GM18507 (cell line): ENCODE results near the gene PDE4B.

Experiments
- DNase-seq: peaks from one replicate; pipeline ENCODE4 v3.0.0; 2011; ENCODE audit warnings: low read depth; ENCODE audit not compliant: insufficient read length; ENCODE audit errors: extremely low spot score
- FAIRE-seq: peaks from 2 replicates; lab custom pipeline; 2011; peaks lifted over from hg19 to GRCh38; lab: Jason Lieb, UNC

PDE4B gene

GRCh38 chr1:66240491-66241484 is 448.1 kb downstream of the PDE4B start:
- DNase-seq (no peak), FAIRE-seq (no peak)

DNA sequence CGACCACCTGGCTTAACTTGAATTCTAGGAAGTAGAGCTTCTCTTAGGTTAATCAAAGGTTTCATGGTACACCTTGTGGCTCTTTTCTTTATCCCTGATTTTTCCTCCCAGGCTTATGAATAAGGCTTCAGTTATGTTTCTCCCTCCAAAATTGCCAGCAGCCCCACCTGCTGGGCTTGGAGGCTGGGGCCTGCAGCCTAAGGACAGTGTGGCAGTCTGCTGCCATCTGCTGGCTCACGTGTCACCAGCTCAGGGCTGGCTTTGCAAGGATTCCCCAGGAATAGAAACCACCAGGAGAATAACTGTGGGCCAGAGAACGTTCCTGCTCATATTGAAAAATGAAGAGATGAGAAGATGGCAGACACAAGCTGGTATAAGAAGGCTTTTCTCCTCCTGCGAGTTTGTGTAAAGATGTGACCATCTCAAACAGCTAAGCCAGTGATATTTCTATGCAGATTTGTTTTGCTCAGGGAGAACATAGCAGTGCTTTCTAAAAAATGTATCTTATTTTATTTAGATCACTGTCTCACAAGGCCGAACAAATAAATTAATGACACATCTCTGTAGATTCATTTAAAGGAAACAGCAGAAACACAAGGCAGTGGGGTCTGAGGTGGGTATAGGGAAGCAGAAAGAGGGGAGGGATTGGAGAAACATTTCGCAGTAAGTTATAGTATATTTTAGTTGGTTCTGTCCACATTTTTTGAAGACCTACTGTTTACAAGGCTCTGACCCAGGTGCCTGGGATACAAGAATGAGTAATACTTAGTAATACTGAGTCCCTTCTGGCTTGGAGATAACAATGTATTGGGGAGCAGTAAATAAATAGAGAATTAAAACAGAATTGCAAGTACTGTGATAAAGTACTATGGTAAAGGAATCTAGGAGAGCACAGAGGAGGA is 450.2 kb downstream of the PDE4B start:
- DNase-seq (peak; percentile 35), FAIRE-seq (peak; percentile 94)

DNA sequence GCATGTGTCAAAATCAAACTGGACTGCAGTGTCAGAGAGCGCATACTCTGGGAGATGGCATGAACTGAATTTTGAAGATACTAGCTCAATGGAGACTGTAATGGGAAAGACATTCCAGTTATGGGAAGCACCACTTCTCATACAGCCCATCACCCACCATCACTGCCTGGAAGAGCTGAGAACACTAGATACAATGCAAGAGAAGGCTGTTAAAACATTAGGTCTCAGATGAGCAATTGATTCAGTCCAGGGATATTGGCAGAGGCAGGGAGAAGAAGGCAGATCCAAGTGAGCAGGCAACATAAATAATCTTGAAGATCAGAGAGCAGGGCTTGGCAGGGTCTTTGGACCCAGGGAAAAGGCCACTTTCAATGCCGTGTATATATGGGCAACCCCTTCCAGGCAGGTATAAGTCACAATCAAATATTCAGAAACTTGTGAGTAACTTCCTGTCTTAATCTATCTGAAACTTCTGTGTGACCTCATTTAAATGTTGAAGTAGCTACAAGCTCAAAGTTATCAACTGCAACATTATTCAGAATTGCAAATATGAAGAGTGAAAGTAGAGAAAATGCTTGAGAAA is 450.9 kb downstream of the PDE4B start:
- DNase-seq (no peak), FAIRE-seq (peak; percentile 45)

DNA sequence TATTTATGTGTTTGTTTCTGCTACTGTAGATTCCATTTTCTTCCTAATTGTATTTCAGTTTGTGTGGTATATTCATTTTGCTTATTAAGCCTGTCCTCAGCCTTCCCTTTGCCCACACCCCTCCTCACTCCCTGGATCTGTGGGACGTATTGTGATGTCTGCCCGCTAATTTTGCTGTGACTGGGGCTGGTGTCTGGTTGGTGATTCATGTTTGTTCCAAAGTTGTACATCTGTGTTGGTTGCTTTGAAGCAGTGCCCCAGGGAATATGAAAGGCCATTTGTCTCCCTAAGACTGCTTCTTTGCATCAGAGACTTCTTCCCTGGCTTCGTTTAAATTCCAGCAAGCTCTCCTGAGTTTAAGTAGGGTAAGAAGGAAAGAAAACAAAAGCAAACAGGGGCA is 451.7 kb downstream of the PDE4B start:
- FAIRE-seq: no peak
- DNase-seq: no peak

DNA sequence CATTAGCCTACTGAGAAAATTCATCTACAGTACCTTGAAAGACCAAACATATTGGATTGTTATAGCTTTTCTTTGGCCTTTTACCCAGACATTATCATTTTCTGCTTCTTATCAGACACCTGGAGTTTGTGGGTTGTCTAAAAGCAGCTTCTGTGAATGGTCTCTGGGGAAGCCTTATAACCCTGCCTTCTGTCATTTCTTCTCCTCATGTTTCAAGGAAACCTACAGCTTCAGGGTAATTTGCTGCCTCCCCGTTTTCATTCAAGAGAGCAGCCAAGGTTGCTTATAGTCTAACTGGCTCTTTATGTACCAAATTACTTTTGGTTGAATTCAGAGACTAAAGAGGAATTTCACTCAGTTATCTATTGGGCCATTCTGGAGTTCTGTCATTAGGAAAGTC is 453.0 kb downstream of the PDE4B start:
- no peak for FAIRE-seq
- no peak for DNase-seq

DNA sequence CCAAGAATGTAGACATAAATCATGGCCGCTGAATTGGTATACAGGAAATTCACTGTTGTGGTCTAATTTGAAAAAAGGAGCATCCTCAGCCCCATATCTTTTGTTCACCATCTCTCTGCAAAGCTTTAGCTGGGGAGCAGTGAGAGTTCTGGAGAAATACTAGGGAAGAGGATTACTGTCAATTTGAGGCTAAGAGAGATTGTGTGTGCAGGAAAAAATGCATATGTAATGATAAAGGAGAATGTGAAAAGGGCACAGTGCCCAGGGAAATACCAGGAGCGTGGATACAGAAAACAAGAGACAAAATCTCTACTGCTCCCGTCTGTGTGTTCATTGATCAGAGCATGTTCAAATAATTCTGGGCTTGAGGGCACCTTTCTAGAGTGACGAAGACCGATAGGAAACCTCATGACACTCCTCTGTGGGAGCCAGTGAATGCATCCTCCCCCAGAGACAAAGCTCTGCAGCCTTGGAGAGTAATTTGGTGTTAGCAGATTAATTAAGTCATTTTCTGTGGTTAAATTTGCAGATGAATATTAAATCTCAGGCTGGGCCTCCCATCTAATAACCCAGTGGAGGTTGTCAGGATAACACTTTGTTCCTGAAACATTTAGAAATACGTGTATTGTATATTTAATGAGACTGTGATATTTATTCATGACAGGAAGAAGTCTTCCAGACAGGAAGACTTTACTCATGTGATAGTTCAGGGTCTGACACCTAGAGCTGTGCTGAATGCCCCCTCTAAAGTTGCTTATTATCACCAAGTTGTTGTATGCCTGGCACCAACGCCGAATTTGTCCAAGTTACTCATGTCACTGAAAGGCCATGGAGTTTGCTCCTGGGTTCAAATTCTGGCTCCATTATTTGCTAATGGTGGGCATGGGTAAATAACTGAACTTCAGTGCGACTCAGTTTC is 453.9 kb downstream of the PDE4B start:
- FAIRE-seq: no peak
- no peak for DNase-seq

DNA sequence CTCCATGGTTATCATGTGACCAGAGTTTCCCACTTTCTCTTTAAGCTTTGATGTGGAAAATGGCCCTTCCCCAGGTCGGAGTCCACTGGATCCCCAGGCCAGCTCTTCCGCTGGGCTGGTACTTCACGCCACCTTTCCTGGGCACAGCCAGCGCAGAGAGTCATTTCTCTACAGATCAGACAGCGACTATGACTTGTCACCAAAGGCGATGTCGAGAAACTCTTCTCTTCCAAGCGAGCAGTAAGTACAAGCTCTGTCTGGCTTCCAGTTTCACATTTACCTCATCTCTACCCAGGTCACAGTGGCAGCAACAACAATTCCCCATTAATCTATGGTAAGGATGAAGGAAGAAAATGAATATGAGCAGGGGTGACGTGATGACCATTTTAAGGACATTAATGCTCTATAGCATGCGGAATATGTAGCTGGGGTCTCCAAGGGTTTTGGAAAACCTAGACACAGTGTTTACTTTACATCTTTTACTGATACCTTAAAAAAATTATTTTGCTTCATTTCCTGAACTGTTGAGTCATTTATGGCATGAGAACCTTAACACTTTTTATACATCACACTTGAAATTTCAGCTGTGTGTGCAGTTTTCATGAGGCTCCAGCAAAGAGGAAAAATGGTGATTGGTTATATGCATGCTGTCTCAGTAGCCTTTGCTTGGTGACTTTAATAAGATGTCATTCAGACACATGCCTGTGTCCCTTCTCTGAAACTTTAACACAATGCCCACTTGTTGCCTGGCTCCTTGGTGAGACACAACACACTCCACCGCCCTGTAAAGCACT is 454.9 kb downstream of the PDE4B start:
- no peak for DNase-seq
- FAIRE-seq: peak; percentile 72

DNA sequence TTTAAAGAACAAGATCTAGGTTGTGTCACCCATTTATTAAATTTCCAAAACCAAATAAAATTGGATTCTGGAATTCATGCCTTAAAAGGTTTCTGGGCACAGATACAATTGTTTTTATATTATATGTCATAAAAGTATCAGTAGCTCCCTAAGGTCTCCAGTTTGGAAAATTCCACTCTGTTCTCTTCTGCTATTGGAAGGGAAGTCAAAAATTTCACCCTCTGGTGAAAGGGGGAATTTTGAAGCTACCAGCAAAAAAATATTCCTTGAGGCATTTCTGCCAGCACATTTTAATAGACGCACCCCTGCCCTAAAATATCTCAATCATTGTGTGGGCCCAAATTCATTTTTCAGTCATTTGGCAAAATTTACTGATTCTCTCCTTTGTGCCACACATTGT is 455.6 kb downstream of the PDE4B start:
- DNase-seq (no peak), FAIRE-seq (no peak)

DNA sequence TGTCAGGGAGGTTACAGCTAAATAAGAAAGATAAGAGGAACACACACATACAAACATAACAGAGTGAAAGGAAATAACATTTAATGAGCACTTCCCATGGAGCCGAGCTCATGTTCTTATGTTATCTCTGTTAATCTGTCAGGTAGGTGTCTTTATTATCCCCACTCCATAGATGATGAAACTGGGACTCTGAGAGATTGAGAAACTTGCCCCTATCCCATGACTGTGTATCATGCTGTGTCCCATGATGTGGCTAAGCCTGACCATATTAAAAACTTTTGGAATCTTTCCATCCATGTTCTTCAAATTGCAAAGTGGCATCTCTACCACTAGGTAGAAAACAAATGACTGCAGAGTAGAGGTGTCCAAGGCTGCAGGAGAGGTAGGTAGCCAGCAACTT is 456.1 kb downstream of the PDE4B start:
- FAIRE-seq (no peak), DNase-seq (no peak)

DNA sequence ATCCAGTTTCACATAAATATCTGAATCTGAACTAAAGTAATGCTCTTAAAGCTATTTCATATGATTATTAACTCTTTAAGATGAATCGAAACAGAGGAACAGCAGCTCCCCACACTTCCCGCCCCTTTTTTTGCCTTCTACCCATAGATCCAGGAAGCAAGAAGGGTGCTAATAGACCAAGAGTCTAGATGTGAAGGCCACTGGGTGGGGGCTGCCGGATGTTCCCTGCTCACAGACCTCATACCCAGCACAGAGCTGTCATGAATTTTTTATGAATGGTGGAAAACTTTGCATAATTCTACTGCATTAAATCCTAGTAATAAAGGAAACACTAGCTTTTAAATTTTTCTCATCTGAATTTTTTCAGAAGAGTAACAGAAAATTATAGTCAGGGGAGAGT is 457.4 kb downstream of the PDE4B start:
- FAIRE-seq (no peak), DNase-seq (no peak)

GRCh38 chr1:66250478-66250877 is 457.8 kb downstream of the PDE4B start:
- FAIRE-seq (no peak), DNase-seq (no peak)

- DNase-seq (no peak), FAIRE-seq (peak; percentile 57)
These were observed 458.9 kb downstream of the PDE4B start for GRCh38 chr1:66251546-66251945.

DNA sequence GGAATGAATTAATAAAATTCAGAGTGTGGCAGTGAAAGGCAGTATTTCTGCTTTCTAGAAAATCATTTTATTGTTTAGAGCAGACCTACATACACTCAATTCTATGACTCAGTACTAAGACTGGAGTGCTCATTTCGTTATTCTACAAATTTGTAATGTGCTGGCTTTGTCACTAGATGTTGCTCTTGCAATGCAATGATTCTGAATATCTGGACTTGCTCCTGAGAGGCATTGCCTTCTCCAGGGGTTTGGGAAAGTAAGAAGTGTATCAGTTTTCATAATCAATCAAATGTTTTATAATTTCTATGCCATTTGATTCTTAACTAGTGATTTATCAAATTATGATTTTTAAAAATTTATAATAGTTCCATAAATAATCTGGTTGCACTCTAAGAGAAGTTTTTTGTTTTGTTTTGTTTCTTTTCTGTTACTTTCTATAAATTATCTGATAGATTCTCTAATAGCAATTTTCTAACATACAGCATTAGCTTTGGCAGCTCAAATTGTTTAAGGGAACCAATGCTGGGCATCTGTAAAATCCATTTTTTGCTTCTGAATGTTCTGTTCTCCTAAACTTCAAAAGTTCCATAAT is 460.7 kb downstream of the PDE4B start:
- FAIRE-seq: peak; percentile 94
- no peak for DNase-seq

DNA sequence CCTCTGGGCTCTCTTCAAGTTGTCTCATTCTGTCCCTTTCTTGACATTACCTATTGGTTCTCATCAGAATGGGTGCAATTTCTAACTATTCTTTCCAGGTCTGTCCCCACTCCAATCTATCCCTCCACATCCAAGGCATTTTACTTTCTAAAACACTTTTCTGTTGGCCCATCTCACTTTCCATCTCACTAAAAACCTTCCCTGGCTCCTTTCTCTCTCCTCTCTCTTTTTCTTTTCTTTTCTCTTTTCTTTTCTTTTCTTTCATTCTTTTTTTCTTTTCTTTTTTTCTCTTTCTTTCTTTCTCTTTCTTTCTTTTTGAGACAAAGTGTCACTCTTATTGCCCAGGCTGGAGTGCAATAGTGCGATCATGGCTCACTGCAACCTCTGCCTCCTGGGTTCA is 462.1 kb downstream of the PDE4B start:
- FAIRE-seq (no peak), DNase-seq (no peak)

DNA sequence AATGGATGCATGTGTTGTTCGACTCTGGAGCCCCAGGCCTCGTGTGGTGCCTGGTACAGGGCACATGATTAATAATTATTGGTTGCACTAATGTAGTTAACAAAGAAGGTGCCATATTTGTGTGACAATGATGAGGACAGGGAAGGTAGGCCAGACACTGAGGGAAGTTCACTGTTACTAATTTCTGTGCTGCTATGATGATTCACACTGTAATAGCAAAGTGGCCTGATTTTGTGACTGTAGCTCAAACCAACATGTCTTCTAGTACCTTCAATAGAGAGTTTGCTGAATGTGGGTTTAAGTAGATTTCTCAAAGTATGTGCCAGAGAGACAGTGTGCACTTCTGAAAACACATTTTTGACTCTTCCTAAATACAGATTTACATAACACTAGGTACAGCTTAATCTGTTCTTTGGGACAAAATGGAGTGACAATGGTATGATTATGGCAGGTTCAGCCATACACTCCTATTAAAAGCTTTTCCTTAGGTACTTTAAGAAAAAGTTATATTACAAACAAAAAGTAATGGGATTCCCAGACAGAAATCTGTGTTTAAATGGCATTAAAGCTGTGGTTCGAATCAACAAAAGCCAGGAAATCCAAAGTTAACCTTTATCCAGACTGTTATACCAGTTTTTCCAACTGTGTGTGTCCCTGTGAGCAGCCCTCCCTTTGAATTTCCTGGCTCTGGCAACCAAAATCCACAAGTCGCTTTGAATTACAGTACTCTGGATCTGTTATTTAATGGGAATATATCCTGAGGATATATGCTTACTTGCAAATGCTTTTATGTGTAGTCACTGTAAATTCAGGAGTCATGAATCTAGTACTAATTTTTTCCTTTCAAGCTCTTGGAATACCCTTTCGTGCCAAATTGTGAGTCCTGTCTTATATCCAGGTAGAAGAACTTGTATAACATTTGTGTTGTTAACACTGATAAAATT is 464.2 kb downstream of the PDE4B start:
- FAIRE-seq (no peak), DNase-seq (no peak)

DNA sequence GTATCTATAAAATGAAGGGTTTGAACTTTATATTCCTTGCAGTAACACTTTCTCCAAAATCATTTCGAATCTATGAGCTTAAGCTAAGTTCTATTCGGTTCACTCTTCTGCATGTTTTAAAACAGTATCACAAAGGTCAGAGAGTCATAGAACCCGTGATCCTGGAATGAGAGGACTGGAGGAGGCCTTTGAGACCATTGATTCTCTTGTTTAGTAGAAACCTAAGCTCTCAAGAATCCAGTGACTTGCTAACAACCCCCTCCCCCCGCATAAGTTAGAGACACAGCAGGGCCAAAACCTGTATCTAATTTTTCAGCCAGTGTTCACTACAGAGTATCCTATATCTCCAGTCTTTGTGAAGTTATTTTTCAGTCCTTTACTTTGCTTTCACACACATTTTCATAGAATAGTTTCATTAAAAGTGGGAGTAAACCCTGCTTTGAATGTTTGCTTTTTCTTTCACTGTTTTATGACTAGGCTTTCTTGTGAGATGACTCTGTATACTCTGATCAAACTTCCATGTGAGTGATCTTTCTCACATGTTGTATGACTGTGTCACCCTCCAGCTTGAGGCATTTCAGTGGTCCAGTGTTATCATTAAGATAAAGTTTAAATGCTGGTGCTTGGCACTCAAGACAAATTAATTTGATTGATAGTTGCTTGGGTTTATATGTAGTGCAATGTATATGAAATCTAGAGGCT is 465.9 kb downstream of the PDE4B start:
- FAIRE-seq: no peak
- no peak for DNase-seq
